HG03064 (cell line): Measurements from ENCODE around the gene ILDR2.

Source experiments
- ATAC-seq: cut with Tn5 transposase; IDR thresholded peaks from one replicate; pipeline ENCODE4 v1.9.1; 2021; ENCODE audit warnings: low read depth; ENCODE audit not compliant: unreplicated experiment

Gene ILDR2

DNA sequence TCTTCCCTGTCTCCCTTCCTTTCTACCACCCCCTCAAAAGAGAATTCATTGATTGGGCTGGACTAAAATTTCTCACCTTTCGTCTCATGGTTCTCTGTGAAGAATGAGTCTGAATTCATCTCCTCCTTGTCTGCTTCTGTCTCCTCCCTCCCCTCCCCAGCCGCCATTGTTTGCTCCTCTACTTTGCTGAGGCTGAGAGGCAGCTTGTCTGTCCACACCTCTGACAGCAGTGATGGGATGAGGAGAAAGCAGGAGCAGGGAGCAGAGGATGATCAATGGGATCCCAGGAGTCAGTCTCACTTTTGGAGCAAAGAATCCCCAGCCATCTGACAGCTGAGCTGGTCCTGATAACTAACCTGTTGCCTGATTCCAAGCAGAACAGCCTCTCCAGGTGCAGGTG is 2.5 kb downstream of the ILDR2 start:
- ATAC-seq: no peak

GRCh38 chr1:166972193-166972592 is 3.1 kb downstream of the ILDR2 start:
- ATAC-seq: no peak

DNA sequence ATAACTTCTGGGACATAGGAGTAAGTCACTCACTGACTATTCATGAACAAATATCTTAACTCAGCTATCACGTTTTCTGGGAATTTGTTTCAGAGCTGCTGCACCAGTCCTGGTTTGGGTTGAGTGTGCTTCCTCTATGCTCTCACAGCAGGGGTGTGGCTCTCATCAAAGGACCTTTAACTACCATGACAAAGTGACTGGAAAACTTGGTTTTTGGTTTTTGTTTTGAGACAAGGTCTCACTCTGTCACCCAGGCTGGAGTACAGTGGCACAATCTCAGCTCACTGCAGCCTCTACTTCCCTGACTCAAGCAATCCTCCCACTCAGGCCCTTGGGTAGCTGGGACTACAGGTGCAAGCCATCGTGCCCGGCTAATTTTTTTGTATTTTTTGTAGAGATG is 4.1 kb downstream of the ILDR2 start:
- ATAC-seq: no peak

GRCh38 chr1:166969074-166969677 is 6.2 kb downstream of the ILDR2 start:
- peak; percentile 95 for ATAC-seq

- ATAC-seq: no peak
Observed at GRCh38 chr1:166960858-166961474, 14.4 kb downstream of the ILDR2 start.

DNA sequence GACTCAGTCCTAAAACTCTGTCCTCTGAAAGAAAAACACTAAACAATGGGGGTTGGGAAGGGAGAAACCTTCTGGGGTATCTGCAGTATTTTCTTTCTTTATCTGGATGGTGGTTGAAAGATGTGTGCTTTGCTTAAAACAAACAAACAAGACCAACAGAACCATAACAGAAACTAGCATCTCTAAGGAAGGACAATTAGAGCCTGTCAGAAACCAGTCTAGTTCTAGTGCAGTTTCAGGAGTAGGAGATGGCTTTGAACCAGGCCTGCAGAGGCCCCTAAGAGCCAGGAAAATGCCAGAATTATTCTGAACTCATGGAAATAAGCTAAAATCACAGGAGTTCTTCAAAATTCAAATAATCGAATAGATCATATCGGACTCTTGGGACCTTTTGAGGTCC is 18.5 kb downstream of the ILDR2 start:
- ATAC-seq: no peak

GRCh38 chr1:166956057-166956850 is 19.1 kb downstream of the ILDR2 start:
- no peak for ATAC-seq

GRCh38 chr1:166953491-166953890 is 21.8 kb downstream of the ILDR2 start:
- ATAC-seq: no peak

DNA sequence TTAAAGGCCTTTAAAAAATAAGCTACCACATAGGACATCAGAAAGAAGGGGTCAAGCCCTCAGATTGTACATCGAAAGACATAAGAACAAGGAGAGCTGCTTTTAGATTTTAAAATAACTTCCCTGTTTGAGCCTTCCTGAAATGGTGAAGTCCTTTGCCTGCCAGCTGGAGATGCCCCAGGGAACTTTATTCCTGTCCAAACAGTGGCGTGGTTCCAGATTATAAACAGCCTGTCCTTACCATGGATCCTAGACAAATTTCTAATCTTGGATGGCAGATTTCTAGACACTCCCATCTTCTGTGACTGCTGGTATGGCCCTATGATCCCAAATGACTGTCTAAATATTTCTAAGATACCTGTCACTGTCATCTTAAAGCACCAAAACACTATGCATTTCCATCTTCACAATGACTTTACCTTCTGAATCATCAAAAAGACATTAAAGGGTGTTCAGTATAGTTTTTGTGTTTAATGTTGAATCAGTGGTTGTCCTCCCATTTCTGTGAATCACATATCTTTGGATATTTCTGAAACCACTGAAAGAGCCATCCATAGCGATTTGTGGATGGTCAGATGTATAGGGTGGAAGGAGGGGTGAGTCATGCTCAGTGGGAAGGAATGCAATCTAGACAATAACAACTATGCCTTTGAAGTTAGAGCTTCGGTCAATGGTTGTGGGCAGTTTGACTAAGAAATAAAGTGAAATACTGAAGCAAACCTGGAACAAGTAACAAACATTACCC is 23.2 kb downstream of the ILDR2 start:
- ATAC-seq: no peak

GRCh38 chr1:166951050-166951449 is 24.3 kb downstream of the ILDR2 start:
- ATAC-seq: no peak

GRCh38 chr1:166950156-166950555 is 25.2 kb downstream of the ILDR2 start:
- ATAC-seq: no peak

DNA sequence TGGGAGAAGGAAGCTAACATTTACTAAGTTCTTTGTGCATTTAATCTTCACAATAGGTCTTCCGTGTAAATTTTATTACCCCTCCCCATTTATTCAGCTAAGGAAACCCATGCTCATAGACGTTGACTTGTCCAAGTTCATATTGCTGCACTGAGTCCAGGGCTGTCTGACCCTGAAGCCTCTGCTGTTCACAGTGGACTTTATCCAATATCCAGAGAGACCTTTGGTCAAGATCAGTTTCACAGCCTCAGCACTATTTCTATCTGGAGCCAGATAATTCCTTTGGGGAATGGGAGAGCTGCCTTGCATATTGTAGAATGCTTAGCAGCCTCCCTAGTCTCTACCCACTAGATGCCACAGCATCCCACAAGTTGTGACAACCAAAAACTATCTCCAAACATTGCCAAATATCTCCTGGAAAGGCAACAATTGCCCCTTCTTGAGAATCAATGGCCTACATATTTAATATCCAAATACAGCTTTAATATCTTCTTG is 26.4 kb downstream of the ILDR2 start:
- no peak for ATAC-seq

DNA sequence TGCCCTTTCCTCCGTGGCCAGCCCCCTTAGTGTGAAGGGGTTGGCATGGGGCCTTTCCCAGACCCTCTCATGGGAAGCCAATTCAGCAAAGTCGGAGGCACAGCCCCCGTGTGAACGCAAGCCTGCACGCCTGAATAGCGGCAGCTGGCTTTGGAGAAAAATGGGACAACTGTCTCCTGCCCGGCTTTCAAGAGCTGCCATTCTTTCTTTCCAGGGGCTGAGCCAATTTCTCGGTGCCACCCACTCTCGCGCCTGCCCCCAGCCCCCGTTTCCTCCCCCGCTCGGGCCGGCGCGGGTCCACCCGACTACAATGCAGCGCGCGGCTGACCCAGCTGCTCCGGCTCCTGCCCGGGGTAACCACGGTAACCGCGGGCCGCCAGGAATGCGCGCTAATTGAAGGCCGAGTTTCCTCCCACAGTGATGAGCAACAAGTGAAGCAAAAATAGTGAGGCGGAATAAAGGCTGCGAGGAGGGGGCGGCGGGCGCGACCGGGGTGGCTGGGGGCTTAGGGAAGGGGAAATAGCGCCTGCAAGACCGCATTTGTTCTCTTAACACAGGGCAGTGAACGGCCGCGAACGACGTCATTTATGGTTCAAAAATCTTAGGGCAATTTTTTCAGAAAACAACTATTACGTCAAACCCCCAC is 27.8 kb downstream of the ILDR2 start:
- ATAC-seq: no peak

- ATAC-seq: no peak
Observed at GRCh38 chr1:166944186-166944967, 31.0 kb downstream of the ILDR2 start.

DNA sequence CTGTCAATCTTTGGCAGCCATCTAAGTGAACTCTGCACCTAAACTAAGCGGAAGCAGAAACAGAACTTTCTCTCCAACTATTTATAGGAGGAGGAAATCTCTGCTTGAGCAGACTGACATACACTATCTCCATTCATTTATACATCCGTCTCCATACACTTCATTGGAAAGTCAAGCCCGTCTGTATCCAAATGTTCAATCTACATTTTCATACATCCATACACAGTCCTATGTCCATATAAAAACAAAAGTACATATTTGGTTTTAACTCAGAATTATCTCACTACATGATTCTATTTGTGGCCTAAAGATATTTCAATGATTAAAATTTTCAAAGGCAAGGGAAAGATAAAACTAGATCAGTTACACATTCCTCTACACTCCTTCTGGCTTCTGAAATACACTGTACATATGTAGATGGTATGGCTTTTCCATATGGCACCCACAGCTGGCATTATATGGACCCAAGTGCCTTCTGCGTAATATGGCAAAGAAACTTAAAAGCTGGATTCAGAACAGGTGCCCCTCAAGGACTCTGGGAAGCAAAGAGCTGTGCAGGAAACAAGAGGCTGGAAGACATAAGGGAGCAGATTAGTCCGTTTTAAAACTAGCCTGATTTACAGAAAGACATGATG is 35.5 kb downstream of the ILDR2 start:
- no peak for ATAC-seq

DNA sequence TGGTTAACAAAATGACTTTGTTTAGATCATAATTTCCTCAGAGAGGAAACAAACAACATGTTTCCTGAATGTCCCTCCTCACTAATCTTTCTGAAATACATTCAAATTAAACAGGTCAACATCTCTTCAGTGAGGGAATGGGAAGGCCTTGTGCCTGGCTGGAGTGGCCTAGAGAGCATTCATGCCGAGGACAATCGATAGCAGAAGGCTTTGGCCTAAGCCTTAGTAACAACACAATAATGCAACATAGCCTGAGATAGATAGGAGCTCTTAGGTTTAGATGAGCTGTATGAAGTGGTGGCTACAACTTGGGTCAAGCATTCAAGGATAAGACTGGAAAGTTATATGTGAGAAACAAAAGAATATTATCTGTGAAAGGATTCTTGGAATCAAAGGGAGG is 37.4 kb downstream of the ILDR2 start:
- no peak for ATAC-seq

DNA sequence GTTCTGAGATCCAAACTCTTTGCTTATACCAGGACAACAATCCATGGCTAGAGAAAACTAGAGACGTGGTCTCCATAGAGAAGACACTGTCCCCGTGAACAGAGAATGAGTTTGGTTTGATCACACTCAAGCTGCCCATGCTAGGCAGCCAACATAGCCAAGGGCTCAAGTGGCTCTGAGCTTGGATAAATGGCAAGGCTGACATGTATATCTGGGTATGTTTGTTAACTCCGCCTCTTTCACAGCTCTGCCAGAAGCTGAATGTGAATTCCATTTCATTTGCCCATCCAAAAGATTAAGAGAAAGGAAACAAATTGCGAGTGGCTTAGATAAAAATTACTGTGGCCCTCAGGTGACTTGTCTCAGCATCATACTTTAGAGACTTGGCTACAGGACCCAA is 38.0 kb downstream of the ILDR2 start:
- ATAC-seq: no peak

DNA sequence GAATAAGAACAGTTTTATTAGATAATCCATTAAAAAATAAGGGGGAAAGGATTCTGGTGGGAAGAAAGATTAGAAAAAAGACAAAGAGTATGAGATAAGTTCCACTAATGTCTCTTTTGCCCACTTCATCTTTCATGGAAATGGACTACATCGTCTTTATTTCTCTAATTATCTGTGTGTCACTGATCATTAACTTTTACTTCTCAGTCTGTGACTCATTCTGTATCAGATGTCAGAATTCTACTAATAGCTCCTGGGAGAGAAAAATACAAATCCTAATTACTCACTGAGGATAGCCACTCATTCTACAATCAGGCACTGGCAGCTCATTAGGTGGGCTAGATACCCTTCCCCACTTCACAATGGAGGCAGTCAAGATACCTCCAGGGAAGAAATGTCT is 41.7 kb downstream of the ILDR2 start:
- ATAC-seq: no peak

DNA sequence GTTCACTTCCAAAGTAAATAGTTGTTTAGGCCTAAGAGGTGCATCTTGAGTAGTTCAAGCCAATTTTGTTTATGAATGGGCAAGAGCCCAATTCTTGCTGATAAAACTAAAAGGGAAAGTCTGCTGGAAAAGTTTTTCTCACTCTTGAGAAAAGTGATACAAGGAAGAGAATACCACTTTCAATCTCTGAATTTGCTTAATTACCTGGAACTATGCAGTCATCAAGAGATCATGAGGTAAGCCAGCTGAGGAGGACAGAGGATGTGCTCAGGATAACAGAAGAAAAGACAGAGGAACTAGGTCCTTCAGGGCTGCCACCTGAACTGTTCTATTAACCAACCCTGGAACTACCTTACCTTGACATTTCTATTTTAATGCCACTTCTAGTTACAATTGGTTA is 42.2 kb downstream of the ILDR2 start:
- no peak for ATAC-seq
